HG02884 (cell line): ENCODE results near the gene LCP1.

ENCODE experiments used
- ATAC-seq: cut with Tn5 transposase; IDR thresholded peaks from one replicate; pipeline ENCODE4 v1.9.1; 2021; ENCODE audit warnings: mild to moderate bottlenecking, moderate library complexity; ENCODE audit not compliant: unreplicated experiment

LCP1 gene

DNA sequence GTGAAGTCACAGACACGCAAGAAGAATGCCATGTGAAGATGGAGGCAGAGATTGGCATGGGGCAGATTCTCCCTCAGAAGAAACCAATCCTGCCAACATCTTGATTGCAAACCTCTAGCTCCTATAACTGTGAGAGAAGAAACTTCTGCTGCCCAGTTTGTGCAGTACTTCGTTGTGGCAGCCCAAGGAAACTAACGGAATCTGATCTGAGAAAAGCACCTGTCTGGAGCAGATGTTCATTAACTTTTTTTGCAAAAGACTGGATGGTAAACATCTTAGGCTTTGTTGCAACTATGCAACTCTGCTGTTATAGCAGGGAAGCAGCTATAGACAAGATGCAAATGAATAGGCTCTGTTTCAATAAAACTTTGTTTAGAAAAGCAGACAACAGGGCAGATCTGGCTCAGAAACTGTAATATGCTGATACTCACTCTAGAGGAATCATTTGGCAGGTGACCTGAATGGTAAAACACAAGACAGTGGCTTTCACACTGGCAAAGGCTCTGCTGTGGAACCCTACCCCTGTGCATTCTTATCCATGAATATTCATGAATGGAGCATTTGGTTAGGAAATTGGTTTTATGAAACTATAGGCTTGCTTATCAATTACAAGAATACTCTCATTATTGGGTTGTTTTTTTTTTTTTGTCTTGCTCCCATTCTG lies 51.9 kb downstream of the LCP1 start:
- no peak for ATAC-seq

DNA sequence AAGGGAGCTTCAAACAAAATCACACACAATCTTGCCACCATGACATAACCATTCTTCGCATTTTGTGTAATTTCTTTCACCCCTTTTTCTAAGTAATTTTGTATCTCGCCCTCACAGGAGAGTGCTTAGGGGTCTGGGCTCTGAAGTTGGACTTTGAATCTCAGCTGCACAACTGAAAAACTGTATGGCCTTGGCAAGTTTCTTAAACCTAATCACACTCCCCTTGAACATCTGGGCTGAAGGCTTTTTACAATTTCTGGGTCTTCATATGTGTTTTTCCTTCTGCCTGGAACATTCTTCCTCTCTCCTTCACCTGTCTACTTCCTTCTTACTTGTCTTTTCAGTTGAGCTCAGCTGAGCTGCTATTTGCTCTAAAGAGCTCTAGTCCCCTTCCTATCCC lies 52.9 kb downstream of the LCP1 start:
- no peak for ATAC-seq

DNA sequence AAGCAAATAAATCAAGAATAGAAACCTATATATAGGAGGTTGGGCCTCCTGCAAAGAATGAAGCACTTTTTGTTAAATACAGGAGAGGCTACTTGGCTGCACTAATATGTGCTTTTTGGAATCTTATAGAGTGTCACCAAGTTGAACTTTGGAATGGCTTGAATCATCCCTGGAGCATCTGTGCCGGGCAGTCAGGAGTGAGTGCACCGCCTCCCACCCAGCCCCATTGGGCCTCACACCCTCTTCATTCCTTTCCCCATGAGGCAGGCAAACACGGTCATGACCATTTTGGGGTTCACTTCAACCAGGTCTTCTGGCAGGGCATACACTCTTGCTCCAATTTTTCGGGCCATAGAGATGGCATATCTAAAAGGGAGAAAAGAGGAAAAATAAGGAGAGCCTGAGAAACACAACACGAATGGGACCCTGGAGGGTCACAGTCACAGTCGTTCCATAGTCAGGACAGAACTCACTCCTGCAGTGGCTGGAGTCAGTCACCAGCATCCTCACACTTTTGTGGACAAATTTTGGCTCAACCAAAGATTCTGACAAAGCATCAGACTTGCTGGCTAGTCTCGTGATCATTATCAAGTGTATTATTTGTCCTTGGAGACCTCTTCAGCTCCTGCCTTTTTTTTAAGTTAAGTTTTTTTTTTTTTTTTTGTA lies 54.5 kb downstream of the LCP1 start:
- no peak for ATAC-seq

DNA sequence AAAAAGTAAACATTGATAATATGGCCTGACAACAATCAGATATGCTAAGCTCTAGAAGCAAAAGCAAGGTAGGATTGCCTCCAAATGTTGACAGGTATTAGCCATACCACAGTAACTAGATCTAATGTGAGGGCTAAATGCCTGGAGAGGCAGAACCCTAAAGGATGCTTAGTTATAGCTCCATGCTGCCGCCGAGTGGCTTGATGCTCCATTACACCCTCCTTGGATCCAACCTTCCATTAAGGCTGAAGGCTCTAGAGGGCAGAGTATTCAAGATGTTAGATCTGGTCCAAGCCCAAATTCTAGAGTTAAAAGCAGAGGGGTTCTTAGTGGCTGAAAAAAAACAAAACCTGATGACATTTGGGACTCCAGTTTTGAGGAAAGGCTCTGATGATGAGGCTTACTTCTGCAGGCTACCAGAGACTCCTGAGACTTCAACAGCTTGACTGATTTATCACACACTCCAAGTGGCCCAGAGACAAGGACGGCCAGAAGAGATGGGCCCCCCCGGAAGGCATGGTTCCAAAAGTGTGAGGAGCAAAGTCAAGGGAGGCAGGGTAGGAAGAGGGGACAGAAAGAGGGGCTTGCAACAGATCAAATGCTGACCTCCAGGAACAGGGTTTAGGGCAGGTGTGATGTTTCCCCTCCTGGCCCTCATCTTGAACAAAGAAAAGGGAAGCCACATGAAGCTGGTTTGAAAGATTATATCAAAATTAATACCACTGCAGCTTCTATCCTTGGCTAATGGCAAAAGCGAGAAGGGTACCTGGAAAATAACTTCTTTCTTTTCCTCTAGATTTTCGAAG lies 55.2 kb downstream of the LCP1 start:
- peak; percentile 40 for ATAC-seq

DNA sequence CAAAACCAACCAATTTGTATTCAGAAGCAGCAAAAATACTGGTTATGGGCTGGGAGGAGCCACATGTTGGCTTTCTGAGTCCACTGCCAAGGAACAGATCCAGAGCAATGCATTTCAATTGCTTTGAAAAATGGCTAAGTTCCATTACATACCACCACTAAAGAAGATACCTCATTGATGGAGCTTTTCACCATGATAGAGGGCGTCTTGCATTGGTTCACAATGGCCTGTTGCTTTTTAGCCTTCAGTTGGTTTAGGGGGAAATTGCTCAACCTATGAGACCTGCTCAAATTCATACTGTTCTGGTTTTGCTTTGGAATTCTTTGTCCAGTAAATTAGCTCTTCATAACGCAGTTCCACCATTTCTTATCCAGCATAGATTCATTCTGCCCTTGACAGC lies 55.9 kb downstream of the LCP1 start:
- no peak for ATAC-seq

DNA sequence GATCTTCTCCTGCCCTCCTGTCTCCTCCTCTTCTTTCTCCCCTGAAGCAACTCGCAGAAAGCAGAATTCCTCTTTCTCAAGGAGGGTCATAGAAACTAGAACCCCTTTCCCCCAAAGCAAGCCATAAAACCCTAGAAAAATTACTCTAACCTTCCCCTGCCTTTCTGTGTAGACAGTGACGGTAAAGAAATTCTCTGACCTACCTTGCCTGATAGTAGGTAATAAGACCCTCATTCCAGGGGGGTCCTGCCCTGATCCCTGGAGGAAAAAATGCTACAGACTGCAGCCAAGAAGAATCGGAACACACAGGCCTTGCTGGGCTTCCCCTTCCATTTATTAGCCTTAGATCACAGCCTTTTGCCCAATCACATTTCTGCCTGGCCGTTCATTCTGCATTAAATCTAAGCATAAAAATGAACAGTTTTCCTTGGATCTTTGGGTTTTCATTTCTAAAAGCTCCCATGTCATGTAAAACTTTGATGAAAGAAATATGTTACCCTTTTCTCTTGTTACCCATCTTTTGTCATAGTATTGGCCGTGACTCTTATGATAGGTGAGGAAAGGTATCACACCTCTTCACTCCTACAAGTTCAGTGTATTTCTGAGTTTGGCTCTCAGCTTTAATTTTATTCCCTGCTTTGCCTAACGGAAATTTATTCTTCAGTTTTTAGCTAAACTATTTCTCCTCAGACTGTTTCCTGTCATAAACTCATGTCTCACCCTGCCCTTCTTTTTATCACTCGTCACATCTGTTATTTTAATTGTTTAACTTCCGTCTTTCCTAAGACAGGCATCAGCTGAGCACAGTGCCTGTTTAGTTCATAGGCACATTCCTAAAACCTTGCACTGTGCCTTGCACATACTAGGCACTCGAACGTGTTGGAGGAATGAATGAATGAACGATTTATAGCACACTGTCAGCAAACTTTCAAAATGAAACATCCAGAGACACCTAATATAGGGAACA lies 56.7 kb downstream of the LCP1 start:
- ATAC-seq, result no peak

DNA sequence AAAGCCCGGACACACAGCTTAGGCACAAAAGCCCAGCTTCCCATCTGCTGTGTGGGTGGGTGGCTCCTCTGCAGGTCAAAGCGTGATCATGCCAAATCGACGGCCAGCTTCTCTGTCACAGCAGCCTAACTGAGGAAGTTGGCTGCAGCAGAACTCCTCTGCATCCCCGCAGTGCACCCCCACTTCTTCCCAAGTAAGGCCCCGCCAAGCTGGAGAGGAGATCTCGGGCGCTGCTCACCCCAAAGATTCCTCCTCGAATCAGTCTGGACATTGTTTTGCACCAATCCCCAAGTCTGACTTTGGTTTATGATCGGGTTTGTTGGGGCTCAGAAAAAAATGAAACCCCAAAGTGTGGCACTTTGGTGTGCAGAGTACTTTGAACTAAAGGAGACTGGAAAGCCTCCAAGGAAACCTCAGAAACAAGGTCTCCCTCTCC lies 57.4 kb downstream of the LCP1 start:
- peak; percentile 41 for ATAC-seq

DNA sequence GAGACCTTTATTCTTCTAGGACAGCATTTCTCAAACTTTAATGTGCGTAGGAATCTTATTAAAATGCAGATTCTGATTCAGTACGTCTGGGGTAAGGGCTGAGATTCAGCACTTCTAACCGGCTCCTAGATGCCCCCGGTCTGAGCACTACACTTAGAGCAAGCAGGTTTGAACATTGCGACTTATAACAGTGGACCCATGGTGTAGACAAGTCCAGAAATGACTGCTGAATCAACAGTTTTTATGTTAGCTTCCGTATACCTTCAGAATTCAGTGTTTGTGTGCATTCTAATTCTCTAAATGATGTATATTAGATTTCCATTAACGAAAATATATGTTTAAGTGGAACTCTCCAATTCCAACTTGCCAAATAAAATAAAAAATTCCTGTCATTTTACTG lies 59.7 kb downstream of the LCP1 start:
- ATAC-seq, result no peak

DNA sequence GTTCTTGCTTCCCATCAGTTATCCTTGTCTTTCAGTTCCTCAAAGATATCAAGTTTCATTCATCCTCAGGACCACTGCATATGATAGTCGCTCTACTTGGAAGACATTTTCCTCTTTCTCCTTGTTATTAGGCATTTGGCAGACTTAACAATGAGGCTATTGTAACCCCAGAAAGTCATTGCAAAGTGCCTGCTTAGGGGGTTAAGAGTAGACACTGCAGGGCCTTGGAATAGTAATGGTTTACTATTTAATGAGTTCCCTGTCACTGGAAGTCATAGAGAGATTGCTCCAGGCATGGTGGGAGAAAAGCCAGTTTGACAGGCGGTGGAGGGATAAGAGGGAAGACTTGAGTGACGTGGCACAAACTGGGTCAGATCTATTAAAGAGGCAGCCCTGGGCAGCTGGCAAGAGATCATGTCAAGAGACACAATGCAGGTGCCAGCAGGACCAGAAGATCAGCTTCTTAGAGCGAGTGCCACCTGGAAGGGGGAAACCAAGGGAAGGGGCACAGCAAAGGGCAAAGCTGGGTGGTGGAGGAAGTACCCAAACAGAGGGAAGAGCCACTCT lies 60.3 kb downstream of the LCP1 start:
- ATAC-seq, result no peak

DNA sequence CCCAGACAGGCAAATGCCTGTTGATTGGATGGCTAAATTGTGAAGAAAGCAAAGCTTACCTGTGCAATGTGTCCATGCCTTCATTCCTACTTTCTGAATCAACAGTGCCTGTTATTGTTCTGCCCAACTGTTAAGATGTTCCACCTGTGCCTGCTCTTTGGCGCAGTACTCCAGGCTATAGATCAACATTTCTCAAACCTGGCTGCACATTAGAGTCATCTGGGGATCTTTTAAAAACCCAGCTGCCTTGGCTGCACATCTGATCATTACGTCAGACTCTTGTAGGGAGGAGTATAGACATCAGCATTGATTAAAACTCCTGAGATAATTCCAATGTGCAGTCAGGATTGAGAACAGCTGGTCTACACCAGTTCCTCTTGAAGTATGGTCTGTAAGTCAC lies 60.9 kb downstream of the LCP1 start:
- no peak for ATAC-seq

DNA sequence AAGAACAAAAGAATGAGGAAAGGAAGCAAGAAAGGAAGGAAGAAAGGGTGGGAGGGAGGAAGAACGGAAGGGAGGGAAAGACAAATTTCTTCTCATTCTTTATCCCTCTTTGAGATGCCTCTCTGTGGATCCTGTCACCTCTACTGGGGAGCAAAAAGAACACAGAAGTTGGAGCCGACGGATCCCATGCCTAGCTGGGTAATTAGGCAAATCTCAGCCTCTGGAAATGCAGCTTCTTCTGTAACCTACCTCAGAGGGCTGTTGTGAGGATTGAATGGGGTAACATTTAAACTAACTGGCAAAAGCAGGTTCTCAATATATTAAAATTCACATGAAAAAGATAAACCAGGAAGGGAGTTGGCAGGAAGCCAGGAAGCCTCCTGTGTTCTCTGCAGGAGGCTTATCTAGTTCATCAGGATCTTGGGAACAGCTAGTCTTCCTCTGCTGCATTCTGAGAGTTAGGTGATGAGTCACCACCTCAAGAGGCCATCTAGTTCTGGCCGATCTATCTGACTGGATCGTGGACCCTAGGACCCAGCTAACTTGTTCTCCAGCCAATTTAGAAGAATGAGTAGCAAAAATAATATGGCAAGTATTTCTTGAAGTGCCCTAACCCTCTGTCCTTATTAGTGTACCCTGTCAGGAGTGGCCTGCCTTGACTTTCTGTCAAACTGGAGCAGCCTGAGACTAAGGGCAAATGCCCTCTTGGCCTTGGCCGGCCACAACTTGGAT lies 61.9 kb downstream of the LCP1 start:
- no peak for ATAC-seq

DNA sequence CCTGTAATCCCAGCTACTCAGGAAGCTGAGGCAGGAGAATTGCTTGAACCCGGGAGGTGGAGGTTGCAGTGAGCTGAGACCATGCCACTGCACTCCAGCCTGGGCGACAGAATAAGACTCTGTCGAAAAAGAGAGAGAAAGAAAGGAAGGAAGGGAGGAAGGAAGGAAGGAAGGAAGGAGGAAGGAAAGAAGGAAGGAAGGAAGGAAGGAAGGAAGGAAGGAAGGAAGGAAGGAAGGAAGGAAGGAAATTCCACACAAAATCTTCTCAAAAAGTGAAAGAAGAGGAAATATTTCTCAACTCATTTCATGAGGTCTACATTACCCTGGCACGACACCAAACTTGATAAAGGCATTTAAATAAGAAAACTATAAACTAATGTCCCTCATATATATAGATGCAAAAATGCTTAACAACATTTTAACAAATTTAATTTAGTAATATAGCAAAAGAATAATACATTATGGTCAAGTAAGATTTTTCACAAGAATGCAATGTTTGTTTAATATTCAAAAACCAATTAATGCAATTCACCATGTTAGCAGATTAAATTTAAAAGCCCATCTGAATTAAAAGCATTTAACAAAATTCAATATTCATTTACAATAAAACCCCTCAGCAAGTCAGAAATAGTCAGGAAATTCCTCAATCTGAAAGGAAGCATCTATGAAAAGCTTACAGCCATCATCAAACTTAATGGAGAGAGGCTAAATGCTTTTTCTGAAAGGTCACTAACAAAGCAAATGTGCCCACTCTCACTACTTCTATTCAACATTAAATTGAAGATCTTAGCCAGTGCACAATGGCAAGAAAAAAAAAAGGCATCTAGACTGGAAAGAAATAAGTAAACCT lies 65.1 kb downstream of the LCP1 start:
- ATAC-seq, result no peak

DNA sequence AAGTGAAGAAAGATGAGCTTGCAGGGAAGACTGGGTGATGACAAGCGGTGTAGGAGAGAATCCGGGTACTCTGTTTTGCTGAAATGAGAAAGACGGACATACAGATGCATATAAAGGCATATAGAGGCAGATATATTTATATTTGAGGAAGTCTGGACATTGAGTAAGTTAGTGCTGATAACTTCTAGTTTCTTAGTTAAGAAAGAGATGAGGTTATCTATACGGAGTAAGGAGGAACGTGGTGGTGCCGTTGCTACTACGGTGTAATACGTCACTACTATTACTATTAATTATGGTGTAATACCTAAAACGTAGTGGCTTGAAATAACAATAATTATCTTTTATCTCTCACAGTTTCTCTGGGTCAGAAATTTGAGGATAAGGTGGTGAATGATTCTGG lies 67.4 kb downstream of the LCP1 start:
- no peak for ATAC-seq

DNA sequence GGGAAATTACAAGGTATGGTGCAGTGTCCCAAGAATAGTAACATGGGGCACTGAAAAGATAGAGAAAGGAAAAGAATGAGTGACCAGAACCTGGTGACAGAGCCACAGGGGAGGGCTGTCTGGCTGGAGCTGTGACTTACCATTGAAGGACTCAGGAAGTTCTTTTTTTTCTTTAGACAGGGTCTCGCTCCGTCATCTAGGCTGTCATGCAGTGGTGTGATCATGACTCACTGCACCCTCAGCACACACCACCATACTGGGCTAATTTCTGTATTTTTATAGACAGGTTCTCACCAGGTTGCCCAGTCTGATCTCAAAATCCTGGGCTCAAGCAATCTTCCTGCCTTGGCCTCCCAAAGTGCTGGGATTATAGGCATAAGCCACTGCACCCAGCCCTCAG lies 68.4 kb downstream of the LCP1 start:
- ATAC-seq, result no peak

DNA sequence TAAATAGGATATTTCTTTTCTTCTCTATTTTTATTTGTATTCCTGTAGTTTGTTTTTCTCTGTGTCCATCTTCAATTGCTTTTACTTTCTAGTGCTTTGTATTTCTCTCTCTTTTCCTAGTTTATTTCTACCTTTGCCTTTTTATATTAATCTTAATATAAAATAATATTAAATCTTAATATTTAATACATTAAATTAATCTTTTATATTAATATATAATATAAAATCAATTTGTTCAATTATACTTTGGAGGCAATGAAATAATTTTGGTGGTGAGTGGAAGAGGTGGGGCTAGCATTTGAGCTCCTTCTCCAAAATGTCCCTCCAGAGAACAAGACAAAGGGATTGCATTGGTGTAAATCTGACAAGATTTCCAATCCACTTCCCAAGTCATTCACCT lies 70.8 kb downstream of the LCP1 start:
- no peak for ATAC-seq

DNA sequence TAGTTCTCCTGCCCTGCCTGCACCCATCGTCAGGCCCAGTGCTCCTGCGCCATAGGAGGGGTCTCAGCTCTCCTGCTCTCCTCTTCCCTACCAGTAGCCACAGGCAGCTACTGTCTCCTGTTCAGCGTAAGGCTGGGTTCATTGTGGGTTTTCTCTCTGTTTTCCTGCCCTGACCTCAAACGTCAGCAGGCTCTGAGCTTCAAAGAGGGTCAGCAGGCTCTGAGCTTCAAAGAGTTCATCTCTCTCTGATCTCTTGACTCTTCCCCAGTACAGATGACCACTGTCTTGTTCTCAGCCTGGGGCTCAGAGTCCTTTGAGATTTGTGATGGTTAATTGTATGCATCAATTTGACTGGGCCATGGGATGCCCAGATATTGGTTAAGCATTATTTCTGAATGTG lies 72.5 kb downstream of the LCP1 start:
- no peak for ATAC-seq

DNA sequence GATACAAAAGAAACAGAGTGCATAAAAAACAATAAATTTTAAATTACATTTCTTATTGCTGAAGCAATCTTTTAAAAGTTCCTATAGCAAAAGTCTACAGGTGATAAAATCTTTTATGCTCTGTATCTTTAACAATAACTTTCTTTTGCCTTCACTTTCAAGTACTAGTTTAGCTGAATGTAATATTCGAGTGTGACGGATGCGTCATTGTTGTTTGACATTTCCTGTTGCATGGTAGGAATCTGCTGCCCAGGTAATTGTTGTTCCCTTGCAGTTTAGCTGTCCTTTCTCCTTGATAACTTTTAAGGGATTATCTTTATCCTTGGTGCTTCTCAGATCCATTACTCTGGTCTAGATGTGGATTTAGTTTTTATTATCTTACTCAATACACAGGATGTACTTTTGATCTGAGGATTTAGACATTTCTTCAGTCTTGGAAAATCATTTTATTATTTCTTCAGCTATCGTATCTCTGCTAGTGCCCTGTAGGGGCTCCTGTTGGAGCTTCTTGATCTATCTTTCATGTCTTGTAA lies 75.1 kb downstream of the LCP1 start:
- peak; percentile 61 for ATAC-seq

DNA sequence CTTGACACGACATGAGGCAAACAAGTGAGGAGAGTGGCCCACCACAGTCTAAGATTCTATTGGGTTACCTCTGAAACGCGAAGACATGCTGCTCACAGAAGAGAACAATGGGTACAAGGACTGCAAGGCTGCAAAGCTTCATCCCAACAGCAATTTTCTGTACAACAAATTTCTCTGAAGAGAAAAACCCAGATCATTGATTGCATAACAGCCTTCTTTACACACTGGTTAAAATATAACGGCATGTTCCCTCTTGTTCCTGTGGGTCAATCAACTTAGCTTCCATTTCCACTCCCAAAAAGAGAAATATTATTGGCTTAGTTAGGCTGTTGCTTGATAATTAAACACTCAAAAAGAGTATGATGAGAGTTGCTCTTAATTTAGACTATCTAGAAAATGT lies 77.1 kb downstream of the LCP1 start, which contains the start of gene CPB2:
Gene CPB2 (minus strand): TSS at position 166 of the 400 bp plus-strand sequence. CDS start 24 bp downstream, at position 142.
- ATAC-seq, result no peak

DNA sequence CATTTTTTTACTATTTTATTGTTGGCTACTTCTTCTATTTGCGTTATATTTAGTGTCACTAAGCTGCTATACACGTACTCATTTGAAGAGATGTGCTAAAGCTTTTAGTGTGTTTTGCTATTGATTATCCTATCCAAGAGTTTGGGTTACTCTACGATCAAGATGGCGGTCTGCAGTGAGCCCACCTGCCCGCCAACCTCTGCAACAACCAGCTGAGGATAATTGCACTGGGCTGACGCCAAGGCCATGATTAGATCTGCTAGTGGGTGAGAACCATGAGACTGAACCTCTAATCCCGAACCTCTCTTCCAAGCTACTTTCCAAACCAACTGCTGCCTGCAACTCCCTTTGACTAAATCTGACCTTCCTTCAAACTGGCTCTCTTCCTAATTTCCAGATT lies 78.9 kb downstream of the LCP1 start:
- ATAC-seq, result no peak
